AG04450 (cell line): Measurements from ENCODE around the gene ADAMTSL1. TPM values are rescaled to one million over a fixed set of nuclear protein-coding genes. Genes with fewer than 3 reads are reported as not detected.
A peak's percentile ranks its signal among the peaks of the same experiment; 100 is the strongest.

Experiments
- CTCF ChIA-PET: fragments of 300-600, 350-600 bp; formaldehyde crosslinking; extraction: SDS; loops from one replicate; lab custom pipeline; 2022; ENCODE audit warnings: antibody characterized with exemption, inconsistent platforms; lab: Charles Lee
- POLR2A ChIA-PET: fragments of 350-600 bp; formaldehyde crosslinking; extraction: SDS; loops from one replicate; lab custom pipeline; 2021; ENCODE audit warnings: antibody characterized with exemption, inconsistent platforms; lab: Yijun Ruan, JAX
- DNase-seq: peaks from one replicate; pipeline ENCODE4 v3.0.0-alpha.2; 2011; ENCODE audit warnings: low read depth, low spot score
- H3K27ac ChIP-seq: one replicate; pipeline ENCODE4 v1.5.1; 2012; ENCODE audit warnings: low read depth, low read length, control low read depth
- H3K27me3 ChIP-seq: one replicate; pipeline ENCODE4 v1.6.0; 2012; ENCODE audit warnings: low read length; ENCODE audit not compliant: control insufficient read depth, insufficient read depth
- H3K4me3 ChIP-seq: 2 replicates; pipeline ENCODE4 v1.5.1; 2011; ENCODE audit warnings: mild to moderate bottlenecking, low read depth, low read length, control low read depth
- H3K9me3 ChIP-seq: 2 replicates; pipeline ENCODE4 v1.5.1; 2012; ENCODE audit warnings: low read length; ENCODE audit not compliant: control insufficient read depth, insufficient read depth
- polyA plus RNA-seq: library from polyadenylated mRNA; depleted of rRNA; stranded (reverse); fragments of >200 nt; gene quantifications from 2 replicates; pipeline ENCODE4 v1.2.3, GENCODE V29; 2011
- TF ChIP-seq, protein P1 (sequence below): IDR thresholded peaks from 2 replicates; pipeline ENCODE4 v1.5.1; 2011; ENCODE audit warnings: low read depth, low read length, control low read depth, inconsistent platforms

ADAMTSL1 gene
- polyA plus RNA-seq, 1 experiment: 22.2 TPM

DNA sequence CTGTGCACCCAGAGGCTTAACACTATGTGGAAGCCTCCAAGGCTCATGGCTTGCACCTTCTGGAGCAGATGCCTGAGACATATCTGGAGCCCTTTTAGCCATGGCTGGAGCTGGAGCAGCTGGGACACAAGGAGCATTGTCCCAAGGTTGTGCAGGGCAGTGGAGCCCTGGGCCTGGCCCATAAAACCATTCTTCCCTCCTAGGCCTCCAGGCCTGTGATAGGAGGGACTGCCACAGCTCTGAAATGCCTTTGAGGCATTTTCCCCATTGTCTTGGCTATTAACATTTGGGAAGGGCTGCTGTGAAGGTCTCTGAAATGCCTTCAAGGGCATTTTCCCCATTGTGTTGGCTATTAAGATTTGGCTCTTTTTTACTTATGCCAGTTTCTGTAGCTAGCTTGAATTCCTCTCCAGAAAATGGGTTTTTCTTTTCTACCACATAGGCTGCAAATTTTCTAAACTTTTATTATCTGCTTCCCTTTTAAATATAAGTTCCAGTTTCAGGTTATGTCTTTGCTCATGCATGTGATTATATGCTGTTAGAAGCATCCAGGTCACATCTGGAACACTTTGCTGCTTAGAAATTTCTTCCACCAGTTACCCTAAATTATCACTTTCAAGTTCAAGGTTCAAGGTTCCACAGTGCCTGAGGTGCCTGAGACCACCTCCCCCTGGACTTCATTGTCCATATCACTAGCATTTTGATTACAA lies 221.2 kb downstream of the ADAMTSL1 start:
- Histone ChIP-seq H3K4me3 (no peak overlapping the region), H3K27ac (no peak overlapping the region), H3K9me3 (peaks cover 11% of the 10 kb centered on the region), H3K27me3 (no peaks in the 10 kb centered on the region)
- POLR2A ChIA-PET: no interaction called here
- no peak for DNase-seq
- TF ChIP-seq, protein P1, sequence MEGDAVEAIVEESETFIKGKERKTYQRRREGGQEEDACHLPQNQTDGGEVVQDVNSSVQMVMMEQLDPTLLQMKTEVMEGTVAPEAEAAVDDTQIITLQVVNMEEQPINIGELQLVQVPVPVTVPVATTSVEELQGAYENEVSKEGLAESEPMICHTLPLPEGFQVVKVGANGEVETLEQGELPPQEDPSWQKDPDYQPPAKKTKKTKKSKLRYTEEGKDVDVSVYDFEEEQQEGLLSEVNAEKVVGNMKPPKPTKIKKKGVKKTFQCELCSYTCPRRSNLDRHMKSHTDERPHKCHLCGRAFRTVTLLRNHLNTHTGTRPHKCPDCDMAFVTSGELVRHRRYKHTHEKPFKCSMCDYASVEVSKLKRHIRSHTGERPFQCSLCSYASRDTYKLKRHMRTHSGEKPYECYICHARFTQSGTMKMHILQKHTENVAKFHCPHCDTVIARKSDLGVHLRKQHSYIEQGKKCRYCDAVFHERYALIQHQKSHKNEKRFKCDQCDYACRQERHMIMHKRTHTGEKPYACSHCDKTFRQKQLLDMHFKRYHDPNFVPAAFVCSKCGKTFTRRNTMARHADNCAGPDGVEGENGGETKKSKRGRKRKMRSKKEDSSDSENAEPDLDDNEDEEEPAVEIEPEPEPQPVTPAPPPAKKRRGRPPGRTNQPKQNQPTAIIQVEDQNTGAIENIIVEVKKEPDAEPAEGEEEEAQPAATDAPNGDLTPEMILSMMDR: no peak
- CTCF ChIA-PET: no interaction called here

DNA sequence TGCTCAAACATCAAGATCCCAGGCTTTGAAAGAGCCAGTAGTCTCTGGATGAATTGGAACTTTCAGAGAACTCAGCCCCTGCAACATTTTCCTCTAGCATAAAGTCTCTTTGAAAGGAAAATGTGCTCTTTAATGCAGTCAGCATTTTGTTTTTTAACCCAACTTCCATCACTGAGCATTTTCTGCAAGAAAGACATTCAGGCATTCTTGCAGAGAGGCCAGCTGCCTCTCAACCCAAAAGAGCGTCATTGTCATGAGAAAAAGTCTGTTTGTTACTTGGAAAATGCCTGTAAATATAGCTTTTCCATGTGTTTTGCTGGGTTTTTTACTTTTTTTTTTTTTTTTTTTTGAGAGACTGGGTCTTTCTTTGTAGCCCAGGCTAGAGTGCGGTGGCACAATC lies 225.0 kb downstream of the ADAMTSL1 start:
- Histone ChIP-seq H3K27me3 (no peaks in the 10 kb centered on the region), H3K9me3 (peaks cover 9% of the 10 kb centered on the region), H3K27ac (no peak overlapping the region), H3K4me3 (no peak overlapping the region)
- no peak for DNase-seq
- CTCF ChIA-PET: interaction anchor here (0.7 kb wide), 1 partner anchor 199 kb away, joined by 8 read pairs; no protein-coding TSS in a partner anchor
- POLR2A ChIA-PET: no interaction called here
- TF ChIP-seq, protein P1: no peak

DNA sequence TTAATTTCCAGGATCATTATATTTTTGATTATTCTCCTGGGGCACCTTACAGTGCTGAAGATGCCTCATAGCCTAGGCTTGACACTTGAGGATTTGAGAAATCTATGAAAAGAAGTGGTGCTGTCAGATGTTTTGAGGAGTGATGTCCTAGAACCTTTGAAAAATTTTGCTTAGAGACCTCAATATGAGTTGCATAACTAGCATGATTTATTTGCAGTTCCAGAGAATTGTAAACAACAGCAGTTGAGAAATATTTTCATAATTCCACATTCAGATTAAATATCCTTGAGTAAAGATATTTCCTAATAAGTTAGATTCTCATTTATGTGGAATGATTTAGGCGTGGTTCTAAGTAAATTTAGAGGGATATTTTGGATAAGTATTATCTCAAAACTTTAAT lies 225.8 kb downstream of the ADAMTSL1 start:
- Histone ChIP-seq H3K9me3 (peaks cover 3% of the 10 kb centered on the region), H3K4me3 (no peak overlapping the region), H3K27ac (no peak overlapping the region), H3K27me3 (no peaks in the 10 kb centered on the region)
- CTCF ChIA-PET: interaction anchor here (0.7 kb wide), 1 partner anchor 199 kb away, joined by 8 read pairs; no protein-coding TSS in a partner anchor
- no peak for DNase-seq
- TF ChIP-seq, protein P1: no peak
- POLR2A ChIA-PET: no interaction called here

DNA sequence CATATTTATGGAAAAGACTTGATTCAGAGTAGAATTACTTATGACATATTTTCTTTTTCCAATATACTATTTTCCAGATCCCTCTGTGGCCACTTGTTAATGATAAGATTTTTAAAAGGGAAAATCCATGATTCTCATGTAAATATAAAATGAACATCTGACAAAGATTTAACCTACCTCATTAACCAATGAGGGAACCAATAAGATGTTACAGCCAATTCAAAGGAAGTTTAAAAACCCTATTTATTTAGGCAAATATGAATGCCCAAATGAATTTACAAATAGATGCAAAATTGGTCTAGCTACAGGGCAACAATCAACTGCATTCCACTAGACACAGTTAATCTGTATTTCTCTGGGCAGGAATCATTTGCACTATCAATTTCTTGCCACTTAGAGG lies 226.8 kb downstream of the ADAMTSL1 start:
- H3K4me3 ChIP-seq: no peak overlapping the region
- TF ChIP-seq, protein P1: no peak
- H3K27ac ChIP-seq: no peak overlapping the region
- CTCF ChIA-PET: interaction anchor here (0.5 kb wide), 1 partner anchor 323 kb away, joined by 3 read pairs; no protein-coding TSS in a partner anchor
- POLR2A ChIA-PET: no interaction called here
- H3K27me3 ChIP-seq: no peaks in the 10 kb centered on the region
- DNase-seq: no peak
- no peaks in the 10 kb centered on the region for H3K9me3 ChIP-seq

DNA sequence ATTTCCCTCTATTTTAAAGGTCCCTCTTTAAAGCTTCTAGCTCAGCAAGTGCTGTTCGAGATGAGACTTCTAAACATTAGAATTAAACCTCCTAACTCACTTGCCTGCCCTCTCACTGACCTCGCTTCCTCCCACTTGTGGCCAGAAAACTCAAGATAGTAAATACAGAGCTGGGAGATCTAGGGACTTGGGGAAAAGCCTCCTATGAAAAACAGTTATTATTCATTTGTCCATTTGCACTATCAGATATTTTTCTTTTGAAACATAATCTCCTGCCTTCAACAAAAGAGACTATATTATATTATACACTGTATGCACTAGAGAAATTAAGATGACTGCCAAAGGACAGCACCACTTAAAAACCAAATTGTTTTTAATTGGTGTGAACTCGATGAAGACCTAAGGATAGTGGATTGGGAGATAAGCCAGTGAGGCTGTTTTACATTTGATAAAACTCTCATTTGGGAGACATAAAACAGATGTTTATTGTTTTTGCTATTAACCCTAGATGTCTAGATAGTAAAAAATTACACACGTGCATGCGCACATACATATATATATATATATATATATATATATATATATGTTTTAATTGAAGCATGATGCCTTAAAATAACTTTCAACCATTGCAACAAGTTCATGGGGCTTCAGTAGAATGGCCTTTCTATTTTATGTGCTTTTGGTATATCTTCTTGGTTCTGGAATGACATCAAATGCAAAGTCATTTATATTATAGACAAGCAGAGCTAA lies 229.4 kb downstream of the ADAMTSL1 start:
- no peaks in the 10 kb centered on the region; the same call in 1 of the 2 replicates for H3K9me3 ChIP-seq
- H3K27me3 ChIP-seq: no peaks in the 10 kb centered on the region
- no peak for DNase-seq
- CTCF ChIA-PET: interaction anchor here (0.7 to 0.9 kb wide), 2 partner anchors 405 to 762 kb away, joined by 3 read pairs; no protein-coding TSS in a partner anchor
- POLR2A ChIA-PET: no interaction called here
- no peak overlapping the region for H3K27ac ChIP-seq
- TF ChIP-seq, protein P1: 0 out of 2 replicates have a peak, but pooled peaks have one; percentile 6
- H3K4me3 ChIP-seq: no peak overlapping the region
